Mesothelial cell of epicardium (in vitro differentiated cells): ENCODE results near the gene ZFPM1. TPM values are rescaled to one million over a fixed set of nuclear protein-coding genes. Genes with fewer than 3 reads are reported as not detected.

ENCODE experiments used
- DNase-seq, 2 experiments: peaks; one replicate each; pipeline ENCODE4 v3.0.0; 2021; ENCODE audit warnings: low spot score in 2 of 2; ENCODE audit not compliant: unreplicated experiment in 2 of 2
- H3K27ac Mint-ChIP-seq: 2 replicates; pipeline ENCODE4 v1.8.0; 2021; ENCODE audit warnings: mixed read lengths
- H3K27me3 Mint-ChIP-seq: 2 replicates; pipeline ENCODE4 v1.8.0; 2021; ENCODE audit warnings: low read depth, mixed read lengths
- H3K36me3 Mint-ChIP-seq: 2 replicates; pipeline ENCODE4 v1.8.0; 2021; ENCODE audit warnings: mixed read lengths
- H3K4me1 Mint-ChIP-seq: 2 replicates; pipeline ENCODE4 v1.8.0; 2021; ENCODE audit warnings: mixed read lengths
- H3K4me3 Mint-ChIP-seq: 2 replicates; pipeline ENCODE4 v1.8.0; 2021; ENCODE audit warnings: mild to moderate bottlenecking, moderate library complexity, mixed read lengths
- H3K9me3 Mint-ChIP-seq: 2 replicates; pipeline ENCODE4 v1.8.0; 2021; ENCODE audit warnings: mixed read lengths
- CTCF ChIP-seq: fragments of 200-600 bp; sonication (generic); IDR thresholded peaks from one replicate; pipeline ENCODE4 v1.5.0; 2021; ENCODE audit warnings: antibody characterized with exemption; ENCODE audit not compliant: unreplicated experiment
- total RNA-seq: library from RNA; stranded (reverse); gene quantifications from 3 replicates; pipeline ENCODE4 v1.2.1, GENCODE V29; 2021

ZFPM1 gene
- total RNA-seq, 1 donor from 2014 or later = 56.2 TPM

- DNase-seq = no peak
- TF ChIP-seq CTCF = no peak
- Mint-ChIP-seq H3K36me3 (peaks cover 6% of the 10 kb centered on the region), H3K4me3 (no peak overlapping the region), H3K27me3 (peaks cover 44% of the 10 kb centered on the region), H3K4me1 (peaks cover under 1% of the 10 kb centered on the region), H3K9me3 (peaks cover 10% of the 10 kb centered on the region), H3K27ac (no peak overlapping the region)
Measured at GRCh38 chr16:88543230-88543813, 90.2 kb downstream of the ZFPM1 start.

DNA sequence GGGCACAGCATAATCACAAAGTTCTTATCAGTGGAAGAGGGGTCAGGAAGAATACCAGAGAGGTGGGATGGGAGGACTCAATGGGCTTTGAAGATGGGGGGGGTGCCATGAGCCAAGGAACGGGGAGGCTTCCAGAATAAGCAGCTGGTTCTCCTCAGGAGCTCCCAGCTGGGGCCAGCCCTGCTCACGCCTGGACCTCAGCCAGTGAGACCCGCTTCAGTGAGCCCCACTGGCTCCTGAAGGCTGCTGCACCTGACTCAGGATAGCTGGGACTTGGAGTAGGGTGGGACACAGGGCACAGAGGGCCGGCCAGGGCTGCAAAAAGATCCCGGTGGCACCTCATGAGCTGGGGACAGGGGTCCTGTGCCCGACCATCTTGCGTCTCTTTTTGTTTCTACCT is 92.7 kb downstream of the ZFPM1 start:
- no peak overlapping the region for H3K4me3 Mint-ChIP-seq
- TF ChIP-seq CTCF = no peak
- H3K27me3 Mint-ChIP-seq = peaks cover 46% of the 10 kb centered on the region
- H3K27ac Mint-ChIP-seq = no peak overlapping the region
- H3K36me3 Mint-ChIP-seq = peaks cover 6% of the 10 kb centered on the region
- DNase-seq = no peak
- peaks cover 10% of the 10 kb centered on the region for H3K9me3 Mint-ChIP-seq
- H3K4me1 Mint-ChIP-seq = no peaks in the 10 kb centered on the region

DNA sequence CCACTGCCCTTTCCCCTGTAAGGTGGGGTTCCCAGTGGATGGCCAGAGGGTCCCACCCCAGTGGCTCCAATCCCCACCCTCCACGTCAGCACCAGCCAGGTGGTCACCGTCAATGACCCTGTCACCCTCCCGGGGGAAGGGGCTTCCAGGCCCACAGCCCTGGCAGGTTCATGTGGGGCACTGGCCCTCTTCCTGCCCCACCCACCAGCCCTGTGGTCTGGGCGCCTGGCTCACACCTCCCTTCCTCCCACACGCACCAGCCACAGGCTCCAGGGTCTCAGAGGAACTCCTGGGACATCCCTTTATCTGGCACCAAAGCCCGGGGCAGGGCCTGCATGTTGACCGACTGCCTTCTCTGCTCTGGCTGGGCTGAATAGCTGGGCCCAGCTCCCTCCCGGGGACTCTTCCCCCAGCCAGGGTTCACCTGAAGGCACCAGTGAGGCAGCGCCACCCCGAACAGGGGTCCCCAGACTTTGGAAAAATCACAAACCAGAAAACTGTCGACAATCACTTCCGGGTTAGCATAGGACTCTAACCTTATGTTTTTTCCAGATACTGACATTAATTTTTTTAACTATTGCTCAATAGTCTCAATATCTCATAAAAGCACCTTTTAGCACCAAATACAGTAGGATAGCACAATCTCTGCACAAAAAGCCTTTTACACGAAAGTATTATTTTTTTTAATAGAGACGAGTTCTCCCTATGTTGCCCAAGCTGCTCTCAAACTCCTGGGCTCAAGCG is 95.2 kb downstream of the ZFPM1 start:
- H3K4me1 Mint-ChIP-seq = no peaks in the 10 kb centered on the region
- H3K27me3 Mint-ChIP-seq = peaks cover 49% of the 10 kb centered on the region
- H3K9me3 Mint-ChIP-seq = peaks cover 4% of the 10 kb centered on the region
- no peak for DNase-seq
- no peak for TF ChIP-seq CTCF
- H3K36me3 Mint-ChIP-seq = peaks cover 4% of the 10 kb centered on the region
- no peak overlapping the region for H3K27ac Mint-ChIP-seq
- H3K4me3 Mint-ChIP-seq = no peak overlapping the region

DNA sequence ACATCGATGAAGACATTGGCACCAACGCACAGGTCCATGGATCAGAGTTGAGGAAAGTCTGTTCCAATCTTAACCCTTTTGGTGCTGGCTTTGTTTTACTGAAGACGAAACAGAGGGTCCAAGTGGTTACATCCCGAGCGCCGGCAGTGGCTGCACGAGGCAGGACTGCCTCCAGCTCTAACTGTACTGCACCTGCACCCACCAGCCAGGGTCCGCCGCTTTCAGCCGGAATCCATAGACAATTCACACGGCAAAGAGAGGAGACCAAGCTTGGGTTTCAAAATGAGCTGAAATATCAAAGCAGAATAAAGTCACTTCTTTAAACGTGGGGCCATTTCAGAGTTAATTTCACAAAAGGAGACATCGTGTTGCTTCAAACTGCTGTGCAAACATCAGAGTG is 95.9 kb downstream of the ZFPM1 start:
- DNase-seq = no peak
- TF ChIP-seq CTCF = no peak
- Mint-ChIP-seq H3K27ac (no peak overlapping the region), H3K9me3 (no peaks in the 10 kb centered on the region), H3K36me3 (no peaks in the 10 kb centered on the region), H3K4me1 (no peaks in the 10 kb centered on the region), H3K27me3 (peaks cover 56% of the 10 kb centered on the region), H3K4me3 (no peak overlapping the region)

GRCh38 chr16:88549671-88550245 is 96.7 kb downstream of the ZFPM1 start:
- H3K4me3 Mint-ChIP-seq = no peak overlapping the region
- no peaks in the 10 kb centered on the region for H3K36me3 Mint-ChIP-seq
- no peak for DNase-seq
- no peaks in the 10 kb centered on the region for H3K9me3 Mint-ChIP-seq
- no peaks in the 10 kb centered on the region for H3K4me1 Mint-ChIP-seq
- H3K27me3 Mint-ChIP-seq = peaks cover 60% of the 10 kb centered on the region
- no peak for TF ChIP-seq CTCF
- H3K27ac Mint-ChIP-seq = no peak overlapping the region
